Posterior cingulate gyrus (tissue), 11 donors: ENCODE results near the gene ZFP2.
A peak's percentile ranks its signal among the peaks of the same experiment; 100 is the strongest.

Source experiments
- DNase-seq, 10 donors: peaks; one replicate each; pipeline versions ENCODE4 v3.0.0 to v3.0.0-alpha.2; 2020 to 2021; ENCODE audit warnings: mixed read lengths in 3 of 10
- intact Hi-C: fragments of 100-400 bp; cut with DNase I; formaldehyde crosslinking; loops from one replicate; pipeline ENCODE4 v1.15.1; 2023

Gene ZFP2

DNA sequence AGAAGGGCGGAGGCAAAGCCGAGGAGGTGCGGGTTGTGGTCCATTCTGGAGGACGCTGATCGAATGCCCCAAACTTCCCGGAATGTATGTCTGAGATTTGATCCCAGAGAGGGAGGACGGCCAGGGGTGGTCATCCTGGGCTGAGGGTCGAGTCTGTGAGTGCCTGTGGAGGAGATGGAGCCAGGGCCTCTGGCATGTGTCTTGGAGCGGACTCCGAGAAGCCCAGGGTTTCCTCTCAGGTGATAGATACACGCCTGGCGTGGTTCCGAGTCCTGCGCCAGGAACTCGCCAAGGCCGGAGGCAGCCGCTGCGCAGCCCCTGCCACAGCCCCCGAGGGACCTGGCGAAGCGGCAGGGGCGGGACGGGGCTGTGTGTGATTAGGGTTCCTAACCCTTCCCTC is 45.6 kb downstream of the ZFP2 start:
- DNase-seq: peak in 7 of 10 donors; percentile 10 to 83 (median 17)
- intact Hi-C loops: loop anchor here (1.0 to 5.0 kb wide), 4 partner anchors 44 to 209 kb away; partner anchors contain the start of genes ZFP2, ZNF354A, ZNF354C and ZNF879

DNA sequence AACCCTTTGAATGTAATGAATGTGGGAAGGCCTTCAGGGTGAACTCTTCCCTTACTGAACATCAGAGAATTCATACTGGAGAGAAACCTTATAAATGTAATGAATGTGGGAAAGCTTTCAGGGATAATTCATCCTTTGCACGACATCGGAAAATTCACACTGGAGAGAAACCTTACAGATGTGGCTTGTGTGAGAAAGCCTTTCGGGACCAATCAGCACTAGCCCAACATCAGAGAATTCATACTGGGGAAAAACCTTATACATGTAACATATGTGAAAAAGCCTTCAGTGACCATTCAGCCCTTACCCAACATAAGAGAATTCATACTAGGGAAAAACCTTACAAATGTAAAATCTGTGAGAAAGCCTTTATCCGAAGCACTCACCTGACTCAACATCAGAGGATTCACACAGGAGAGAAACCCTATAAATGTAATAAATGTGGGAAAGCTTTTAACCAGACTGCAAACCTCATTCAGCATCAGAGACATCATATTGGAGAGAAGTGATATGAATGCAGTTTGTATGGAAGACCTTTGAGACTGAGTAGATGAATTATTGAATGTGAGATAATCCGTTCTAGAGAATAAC is 69.8 kb downstream of the ZFP2 start:
- DNase-seq: no peak
- intact Hi-C loops: no loop called here

DNA sequence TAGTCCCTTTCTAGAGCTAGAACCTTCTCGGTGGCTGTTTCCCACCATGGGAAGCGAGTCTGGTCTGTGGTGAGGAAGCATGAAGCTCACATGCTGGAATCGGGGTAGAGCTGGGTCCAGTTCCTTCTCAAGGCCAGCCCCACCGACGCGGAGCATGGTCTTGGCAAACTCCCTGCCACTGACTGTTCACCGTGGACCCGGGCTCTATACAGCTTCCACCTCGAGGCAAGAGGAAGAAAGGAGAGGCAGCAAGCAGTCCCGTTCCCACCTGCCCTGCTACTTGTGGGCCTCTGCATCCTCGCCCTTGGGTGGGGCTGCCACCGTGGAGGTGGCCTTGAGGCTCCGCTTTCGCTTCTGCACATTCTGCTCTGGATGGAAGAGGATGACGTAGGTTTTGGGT is 85.7 kb downstream of the ZFP2 start:
- DNase-seq: no peak
- intact Hi-C loops: no loop called here
